ENCODE data around the gene SDC4. TPM values are rescaled to one million over a fixed set of nuclear protein-coding genes. Genes with fewer than 3 reads are reported as not detected.

SDC4 gene
- total RNA-seq, 1 donor from 2014 or later, result 7.4 TPM

DNA sequence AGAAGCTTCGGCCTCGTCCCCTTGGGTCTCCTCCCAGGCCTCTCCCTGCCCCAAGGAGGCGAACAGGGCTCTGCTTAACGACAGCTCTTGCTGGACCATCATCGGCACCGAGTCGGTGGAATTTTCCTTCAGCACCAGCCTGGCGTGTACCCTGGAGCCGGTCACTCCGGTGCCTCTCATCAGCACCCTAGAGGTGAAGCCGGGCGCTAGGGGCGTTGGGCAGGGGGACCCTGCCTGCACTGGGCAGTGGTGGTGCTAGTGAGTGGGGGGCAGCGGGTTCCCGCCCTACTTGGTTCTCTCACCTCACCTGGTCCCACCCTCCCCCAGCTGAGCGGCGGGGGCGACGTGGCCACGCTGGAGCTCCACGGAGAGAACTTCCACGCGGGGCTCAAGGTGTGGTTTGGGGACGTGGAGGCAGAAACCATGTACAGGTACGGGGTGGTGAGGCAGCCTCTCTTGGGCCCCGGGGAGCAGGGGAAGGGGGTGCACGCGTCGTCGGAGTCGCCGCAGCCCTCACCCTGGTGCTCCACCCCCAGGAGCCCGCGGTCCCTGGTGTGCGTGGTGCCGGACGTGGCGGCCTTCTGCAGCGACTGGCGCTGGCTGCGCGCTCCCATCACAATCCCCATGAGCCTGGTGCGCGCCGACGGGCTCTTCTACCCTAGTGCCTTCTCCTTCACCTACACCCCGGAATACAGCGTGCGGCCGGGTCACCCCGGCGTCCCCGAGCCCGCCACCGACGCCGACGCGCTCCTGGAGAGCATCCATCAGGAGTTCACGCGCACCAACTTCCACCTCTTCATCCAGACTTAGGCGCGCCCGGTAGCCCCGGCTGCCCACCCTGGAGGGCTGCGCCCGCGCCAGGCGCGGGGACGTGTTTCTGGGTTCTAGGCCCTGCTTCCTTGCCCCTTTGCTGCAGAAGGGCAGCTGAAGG, 31.8 kb downstream of the SDC4 start:
- no peaks in the 10 kb centered on the region for H3K4me1 Mint-ChIP-seq (ENCODE audit: unreplicated experiment)
- no peak for TF ChIP-seq CTCF (IDR thresholded peaks at IDR 0.05; ENCODE audit: unreplicated experiment)
- no peaks in the 10 kb centered on the region for H3K9me3 Mint-ChIP-seq (ENCODE audit: unreplicated experiment)
- no peak overlapping the region for H3K4me3 Mint-ChIP-seq (ENCODE audit: unreplicated experiment)
- H3K36me3 Mint-ChIP-seq (ENCODE audit: low read depth, unreplicated experiment), result no peaks in the 10 kb centered on the region
- no peak for DNase-seq (ENCODE audit: low spot score)
- peaks cover 4% of the 10 kb centered on the region for H3K27me3 Mint-ChIP-seq (ENCODE audit: unreplicated experiment)
- no peak overlapping the region for H3K27ac Mint-ChIP-seq (ENCODE audit: unreplicated experiment)

GRCh38 chr20:45315672-45316071, 32.6 kb downstream of the SDC4 start:
- H3K9me3 Mint-ChIP-seq (ENCODE audit: unreplicated experiment), result no peaks in the 10 kb centered on the region
- H3K27ac Mint-ChIP-seq (ENCODE audit: unreplicated experiment), result no peak overlapping the region
- peaks cover 4% of the 10 kb centered on the region for H3K4me1 Mint-ChIP-seq (ENCODE audit: unreplicated experiment)
- no peak for TF ChIP-seq CTCF (IDR thresholded peaks at IDR 0.05; ENCODE audit: unreplicated experiment)
- DNase-seq (ENCODE audit: low spot score), result no peak
- H3K36me3 Mint-ChIP-seq (ENCODE audit: low read depth, unreplicated experiment), result peaks cover under 1% of the 10 kb centered on the region
- peaks cover 4% of the 10 kb centered on the region for H3K27me3 Mint-ChIP-seq (ENCODE audit: unreplicated experiment)
- no peak overlapping the region for H3K4me3 Mint-ChIP-seq (ENCODE audit: unreplicated experiment)

- Mint-ChIP-seq H3K36me3 (ENCODE audit: low read depth, unreplicated experiment) (peaks cover 3% of the 10 kb centered on the region), H3K4me3 (ENCODE audit: unreplicated experiment) (no peak overlapping the region), H3K4me1 (ENCODE audit: unreplicated experiment) (peaks cover 4% of the 10 kb centered on the region), H3K27me3 (ENCODE audit: unreplicated experiment) (peaks cover 4% of the 10 kb centered on the region), H3K9me3 (ENCODE audit: unreplicated experiment) (no peaks in the 10 kb centered on the region), H3K27ac (ENCODE audit: unreplicated experiment) (no peak overlapping the region)
- no peak for TF ChIP-seq CTCF (IDR thresholded peaks at IDR 0.05; ENCODE audit: unreplicated experiment)
- no peak for DNase-seq (ENCODE audit: low spot score)
Measured at GRCh38 chr20:45313943-45314342, 34.3 kb downstream of the SDC4 start.

- Mint-ChIP-seq H3K27me3 (ENCODE audit: unreplicated experiment) (peaks cover 4% of the 10 kb centered on the region), H3K9me3 (ENCODE audit: unreplicated experiment) (no peaks in the 10 kb centered on the region), H3K4me3 (ENCODE audit: unreplicated experiment) (no peak overlapping the region), H3K36me3 (ENCODE audit: low read depth, unreplicated experiment) (peaks cover 3% of the 10 kb centered on the region), H3K27ac (ENCODE audit: unreplicated experiment) (no peak overlapping the region), H3K4me1 (ENCODE audit: unreplicated experiment) (peaks cover 4% of the 10 kb centered on the region)
- DNase-seq (ENCODE audit: low spot score), result no peak
- no peak for TF ChIP-seq CTCF (IDR thresholded peaks at IDR 0.05; ENCODE audit: unreplicated experiment)
Measured at GRCh38 chr20:45313065-45313695, 35.0 kb downstream of the SDC4 start.

DNA sequence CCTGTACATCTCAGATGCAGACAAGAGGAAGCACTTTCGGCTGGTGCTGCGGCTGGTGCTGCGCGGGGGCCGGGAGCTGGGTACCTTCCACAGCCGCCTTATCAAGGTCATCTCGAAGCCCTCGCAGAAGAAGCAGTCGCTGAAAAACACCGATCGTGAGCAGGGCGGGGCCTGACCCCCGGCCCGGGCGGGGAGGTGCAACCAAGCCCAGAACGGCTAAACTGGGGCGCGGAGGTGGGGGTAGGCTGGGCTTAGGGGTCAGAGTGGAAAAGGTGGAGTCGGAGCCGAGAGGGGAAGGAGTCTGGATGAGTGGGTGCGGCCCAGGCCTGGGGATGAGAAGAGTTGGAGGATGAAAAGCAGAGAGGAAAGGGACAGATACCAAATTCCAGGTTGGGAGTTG, 36.0 kb downstream of the SDC4 start:
- Mint-ChIP-seq H3K27ac (ENCODE audit: unreplicated experiment) (no peak overlapping the region), H3K36me3 (ENCODE audit: low read depth, unreplicated experiment) (peaks cover 3% of the 10 kb centered on the region), H3K9me3 (ENCODE audit: unreplicated experiment) (no peaks in the 10 kb centered on the region), H3K27me3 (ENCODE audit: unreplicated experiment) (peaks cover 4% of the 10 kb centered on the region), H3K4me3 (ENCODE audit: unreplicated experiment) (no peak overlapping the region), H3K4me1 (ENCODE audit: unreplicated experiment) (peaks cover 4% of the 10 kb centered on the region)
- TF ChIP-seq CTCF (IDR thresholded peaks at IDR 0.05; ENCODE audit: unreplicated experiment), result no peak
- no peak for DNase-seq (ENCODE audit: low spot score)

Measured in endothelial cell (in vitro differentiated cells).